NCI-H2107 treated with DMSO at 0.1 percent for 48 hours (cell line): Measurements from ENCODE around the gene HOXA3.

Experiments used
- DNase-seq: peaks from one replicate; lab custom pipeline; 2025; ENCODE audit not compliant: unreplicated experiment; lab: John Stamatoyannopoulos, UW

The HOXA3 gene

DNA sequence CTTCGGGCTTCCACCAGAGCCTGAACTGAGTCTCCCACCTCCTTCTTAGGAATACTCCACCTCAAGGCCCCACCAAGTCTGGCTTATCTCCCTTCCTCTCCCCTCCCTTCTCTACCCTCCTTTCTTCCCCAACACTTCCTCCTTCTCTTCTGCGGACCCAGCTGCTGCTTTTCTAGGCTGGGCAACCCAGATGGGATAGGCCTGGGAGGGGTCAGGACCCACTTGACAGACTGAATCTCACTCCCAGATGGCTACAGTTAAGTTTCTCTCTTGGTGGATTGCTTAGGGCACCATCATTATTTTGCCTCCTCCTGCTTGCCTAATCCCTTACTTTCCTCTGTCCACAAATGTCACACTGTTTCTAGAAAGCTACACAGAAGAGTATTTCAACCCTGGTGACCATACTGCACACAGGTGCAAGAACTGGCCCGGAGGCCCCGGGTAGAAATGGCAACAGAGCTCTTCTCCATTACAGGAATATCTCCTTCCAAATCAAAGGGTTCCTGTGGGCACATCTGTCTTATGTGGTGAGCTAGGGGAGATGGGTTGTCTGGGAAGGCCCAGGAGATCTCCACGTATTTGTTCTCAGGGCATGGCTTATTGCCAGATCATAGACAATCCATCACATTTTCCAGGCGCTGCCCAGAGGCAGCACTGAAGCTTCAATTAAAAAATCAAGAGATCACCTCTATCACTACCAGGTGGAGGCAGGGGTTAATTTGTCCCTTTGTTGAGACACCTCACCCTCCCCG lies 37.8 kb upstream of the HOXA3 start:
- no peak for DNase-seq

DNA sequence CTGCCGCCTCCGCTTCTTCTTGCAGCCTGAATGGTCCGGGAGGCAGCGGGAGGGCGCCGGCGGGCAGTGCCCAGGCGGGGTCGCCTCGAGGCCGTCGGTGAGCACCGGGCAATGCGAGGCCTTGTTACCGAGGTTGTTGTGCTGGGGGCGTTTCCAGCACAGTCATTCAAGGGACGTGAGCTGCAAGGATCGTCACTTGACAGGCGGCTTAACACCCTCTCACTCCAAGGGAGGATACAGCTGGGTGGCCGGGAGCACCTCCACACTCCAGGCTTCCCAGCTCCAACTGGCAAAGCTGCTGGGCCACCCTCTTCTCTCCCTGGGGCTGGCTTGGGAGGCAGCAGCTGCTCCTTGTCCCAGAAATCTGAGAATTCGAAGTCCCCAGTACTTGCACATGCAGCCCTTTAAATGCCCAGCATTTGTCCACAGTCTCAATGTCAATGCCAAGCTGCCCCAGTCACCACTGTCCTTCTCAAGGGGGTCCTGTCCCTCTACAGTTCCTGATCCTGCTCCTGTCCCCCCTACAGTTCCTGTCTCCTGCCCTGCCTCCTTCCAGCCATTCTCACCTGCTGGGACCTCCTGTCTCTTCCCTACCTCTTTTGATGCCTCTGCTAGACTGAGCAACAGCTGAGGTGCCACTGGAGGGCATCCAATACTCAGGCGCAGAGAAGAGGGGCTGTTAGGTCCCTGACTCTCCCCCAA lies 37.1 kb upstream of the HOXA3 start:
- no peak for DNase-seq

- no peak for DNase-seq
Observed at GRCh38 chr7:27188386-27189294, 36.3 kb upstream of the HOXA3 start.

GRCh38 chr7:27187475-27188385 lies 35.3 kb upstream of the HOXA3 start:
- no peak for DNase-seq

DNA sequence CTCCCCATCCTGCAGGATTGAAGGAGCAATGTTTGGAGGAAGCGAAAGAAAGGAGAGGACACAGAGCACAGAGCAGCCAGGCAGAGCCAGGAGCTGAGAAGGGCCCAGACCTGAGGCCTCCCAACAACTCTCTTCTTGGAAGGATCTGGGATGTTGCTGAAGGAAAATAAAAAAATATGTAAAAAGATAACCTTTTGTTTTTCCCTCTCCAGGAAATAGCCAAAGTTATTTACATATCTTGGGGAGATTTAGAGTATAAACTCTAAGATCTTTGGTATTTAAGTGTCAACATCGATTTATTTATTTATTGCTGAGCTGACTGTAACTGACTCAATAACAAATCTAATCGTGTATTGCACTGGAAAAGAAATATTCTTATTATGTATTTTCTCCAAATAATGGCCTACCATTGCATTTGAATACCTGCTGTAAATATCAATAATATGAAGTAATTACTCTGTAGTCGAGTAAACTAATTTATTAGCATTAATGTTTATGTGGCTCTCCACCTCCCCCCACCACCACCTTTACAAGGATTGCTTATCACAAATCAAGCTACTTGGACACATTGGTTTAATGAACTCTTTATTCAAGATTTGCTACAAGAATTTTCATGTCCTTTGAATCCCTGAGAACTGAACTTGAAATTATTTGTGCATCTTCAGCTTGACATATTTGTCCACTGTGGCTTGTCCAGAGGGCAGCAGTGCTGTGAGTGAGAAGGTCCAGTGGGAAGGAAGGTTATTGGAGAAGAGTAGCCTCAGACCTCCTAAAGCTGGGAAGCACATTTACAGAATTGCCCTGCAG lies 34.5 kb upstream of the HOXA3 start:
- no peak for DNase-seq

DNA sequence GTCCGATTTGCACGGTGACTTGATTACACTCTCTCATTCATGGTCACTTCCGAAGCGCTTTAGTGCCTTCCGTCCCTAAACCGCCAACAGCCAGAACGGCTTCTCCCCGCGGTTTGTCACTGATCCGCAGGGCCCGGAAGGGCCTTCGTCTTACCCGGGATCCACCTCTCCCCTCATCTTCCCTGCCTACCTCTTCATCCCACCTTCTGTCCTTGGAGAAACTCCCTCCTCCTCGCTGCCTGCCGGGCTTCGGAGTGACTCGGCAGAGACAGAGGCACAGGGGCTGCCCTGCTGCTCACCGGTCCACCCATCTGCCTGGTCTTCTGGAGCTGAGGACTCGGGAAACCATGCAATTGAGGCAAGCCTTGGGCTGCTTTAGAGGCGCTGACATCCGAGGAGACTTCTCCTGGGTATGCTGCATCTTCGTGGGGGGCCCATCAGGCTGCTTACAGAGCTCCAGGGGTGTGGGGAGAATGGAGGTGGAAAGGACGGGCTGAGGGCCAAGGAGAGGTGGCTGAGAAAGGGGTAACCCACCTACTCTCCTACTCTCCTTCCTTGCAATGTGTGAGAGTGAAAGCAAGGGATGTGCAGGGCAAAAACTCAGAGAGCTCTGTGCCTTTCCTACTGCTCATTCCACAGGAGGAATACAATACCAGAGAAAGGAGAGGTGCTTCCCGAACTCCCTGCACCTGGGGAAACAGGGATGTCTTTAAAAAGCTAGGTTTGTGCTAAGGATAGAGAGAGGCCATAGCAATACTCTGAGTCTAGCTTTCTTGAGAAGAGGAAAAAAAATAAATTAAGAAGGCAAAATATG lies 33.7 kb upstream of the HOXA3 start:
- no peak for DNase-seq

DNA sequence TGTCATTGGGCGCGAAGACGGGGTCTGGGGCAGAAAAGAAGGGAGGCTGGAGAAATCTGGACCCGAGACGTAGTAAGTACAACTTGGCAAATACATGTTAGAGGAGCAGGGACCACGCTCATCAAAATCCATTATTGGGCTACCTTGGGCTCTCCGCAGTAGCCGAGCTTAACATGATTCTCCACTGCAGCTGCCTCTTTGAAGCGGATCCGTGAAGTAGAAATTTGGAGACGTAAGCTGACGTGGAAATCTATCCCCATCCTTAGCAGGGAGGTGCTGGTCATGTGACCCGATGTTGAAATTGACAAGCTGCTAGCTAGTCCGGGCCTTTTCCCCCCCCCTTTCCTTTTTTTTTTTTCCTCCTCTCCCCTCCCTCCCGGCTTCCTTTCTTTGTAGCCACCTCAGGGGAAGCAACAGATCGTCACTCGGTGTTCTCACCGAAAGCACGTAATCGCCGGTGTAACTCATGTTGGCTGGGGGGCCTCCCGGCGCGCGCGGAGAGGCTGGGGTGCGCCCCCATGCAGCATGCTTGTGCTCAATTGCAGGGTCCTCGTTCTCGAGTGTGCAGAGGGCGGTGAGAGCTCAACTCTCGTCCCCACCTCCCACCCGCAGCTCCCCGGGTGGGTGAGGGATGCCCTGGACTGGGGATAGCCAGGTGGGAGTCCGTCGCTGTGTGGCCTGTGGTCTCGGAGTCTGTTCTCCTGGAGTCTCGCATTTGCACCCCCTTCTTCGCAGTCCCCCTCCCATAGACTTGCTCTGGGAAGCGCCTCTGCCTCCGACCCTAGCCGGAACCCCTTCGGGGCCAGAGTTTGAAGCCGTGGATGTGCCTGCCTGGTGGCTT lies 32.9 kb upstream of the HOXA3 start, which contains the start of gene HOXA11:
Gene HOXA11, minus strand, starts transcription at position 220 of the 841 bp plus-strand sequence. Its CDS starts 88 bp downstream, at position 132.
- no peak for DNase-seq

- no peak for DNase-seq
Observed at GRCh38 chr7:27184337-27185012, 32.1 kb upstream of the HOXA3 start.

DNA sequence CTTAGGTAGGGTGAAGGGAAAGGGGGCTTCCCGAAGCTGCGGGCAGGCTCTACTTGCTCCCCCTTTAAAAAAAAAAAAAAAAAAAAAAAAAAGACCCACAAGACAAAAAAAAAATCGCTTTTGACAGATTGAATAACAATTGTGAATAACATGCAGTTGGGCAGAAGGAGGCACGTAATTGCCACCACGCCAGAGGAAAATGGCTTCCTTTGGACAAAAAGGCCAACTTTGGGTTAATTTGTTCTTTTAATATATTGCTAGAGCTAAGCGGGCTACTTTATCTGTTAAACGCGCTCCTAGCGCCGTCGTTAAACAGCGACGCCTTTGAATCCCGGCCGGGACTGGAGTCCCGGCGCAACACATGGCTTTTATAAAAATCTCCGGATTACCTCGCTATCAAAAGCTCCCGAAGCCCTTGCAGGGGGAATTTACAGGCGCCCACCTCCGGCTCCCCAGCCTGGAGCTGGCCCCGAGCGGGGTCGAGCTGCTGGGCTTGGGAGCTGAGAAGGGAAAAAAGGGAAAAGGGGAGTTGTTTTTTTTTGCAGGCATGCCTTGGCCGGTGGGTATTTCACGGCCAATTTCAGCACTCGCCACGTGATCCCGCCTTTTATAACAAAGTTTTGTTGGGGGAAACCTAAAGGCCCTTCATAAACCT lies 31.4 kb upstream of the HOXA3 start:
- DNase-seq = no peak

GRCh38 chr7:27182861-27183681 lies 30.7 kb upstream of the HOXA3 start:
- DNase-seq = no peak

DNA sequence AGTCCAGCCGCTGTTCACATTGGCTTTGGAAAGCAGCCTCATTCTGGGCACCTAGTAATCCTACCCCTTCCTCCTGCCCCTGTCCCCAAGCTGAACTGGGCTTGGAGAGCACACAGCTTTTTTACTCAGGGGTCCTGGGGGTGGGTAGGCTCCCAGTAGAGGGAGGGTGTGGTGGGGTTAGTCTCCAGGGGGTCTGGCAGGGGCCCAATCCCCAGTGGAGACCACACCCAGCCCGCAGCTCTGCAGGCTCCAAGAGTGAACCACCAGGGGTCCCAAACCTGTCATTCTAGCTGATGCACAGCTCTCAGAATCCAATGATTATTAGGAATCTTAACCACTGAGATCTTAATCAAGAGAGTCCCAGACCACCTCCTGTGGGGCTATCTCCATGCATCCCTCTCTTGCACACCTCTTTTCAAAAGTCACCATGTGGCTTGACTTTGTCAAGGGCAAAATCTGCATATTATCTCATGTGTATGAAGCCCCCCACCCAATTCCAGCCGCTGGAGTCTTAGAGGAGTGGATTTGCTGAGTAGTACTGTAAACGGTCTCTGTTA lies 30.0 kb upstream of the HOXA3 start:
- DNase-seq = no peak

- DNase-seq = no peak
Observed at GRCh38 chr7:27181795-27182275, 29.5 kb upstream of the HOXA3 start.

DNA sequence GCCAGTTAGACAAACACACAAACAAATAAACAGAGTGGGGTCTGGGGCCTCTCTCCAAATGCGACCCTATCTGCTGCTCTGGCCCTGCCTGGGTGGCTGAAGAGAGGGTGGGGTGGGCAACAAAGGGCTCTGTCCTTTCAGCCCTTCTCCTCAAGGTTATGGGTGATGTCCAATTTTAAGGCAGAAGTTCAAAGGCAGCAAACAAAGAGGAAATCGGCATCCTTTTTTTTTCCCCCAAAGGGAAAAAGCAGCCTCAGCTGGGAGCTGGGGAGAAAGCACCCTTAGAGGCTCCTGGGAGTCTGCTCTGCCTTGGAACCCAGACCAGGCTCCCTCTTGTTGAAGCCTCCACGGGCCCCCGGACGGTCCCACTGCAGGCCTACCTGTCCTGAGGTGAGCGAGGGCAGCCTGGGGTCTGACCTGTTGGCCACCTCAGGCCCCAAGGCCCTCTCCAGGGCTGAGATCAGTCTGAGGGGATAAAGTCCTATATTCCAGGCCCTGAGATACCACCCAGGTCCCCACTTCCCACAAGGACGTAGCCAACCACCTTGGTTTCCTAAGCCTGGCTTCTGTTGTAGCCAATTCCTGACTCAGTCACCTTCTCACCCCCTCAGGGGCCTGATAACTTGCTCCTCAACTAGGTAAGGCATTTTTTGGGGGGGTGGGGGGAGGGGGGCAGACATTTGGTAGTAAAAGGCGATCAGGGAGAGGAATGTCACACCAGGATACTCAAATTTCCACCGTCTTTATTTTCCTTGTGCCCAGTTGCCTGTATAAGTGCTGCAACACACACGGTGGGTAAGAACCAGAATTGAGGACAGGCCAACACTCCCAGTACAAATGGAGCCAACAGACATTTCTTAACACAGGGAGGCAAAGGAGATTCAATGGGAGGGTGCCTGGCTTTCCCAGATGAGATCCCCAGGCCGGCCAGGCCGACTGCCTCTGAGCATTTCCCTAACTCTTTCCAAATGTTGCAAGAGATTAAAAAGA lies 28.3 kb upstream of the HOXA3 start:
- no peak for DNase-seq
